K562 (cell line): ENCODE data around the gene DHX57. TPM values are rescaled to one million over a fixed set of nuclear protein-coding genes. Genes with fewer than 3 reads are reported as not detected.

Experiments used
- CHCHD3 ChIP-seq: fragments of 250-450 bp; sonication (Bioruptor Pico); IDR thresholded peaks from 2 replicates; pipeline ENCODE4 v2.1.2; 2022; ENCODE audit warnings: mild to moderate bottlenecking
- DPF2 ChIP-seq: fragments of 450-650 bp; IDR thresholded peaks from 2 replicates; pipeline ENCODE4 v1.6.1; 2016
- EWSR1 ChIP-seq: fragments of 450-650 bp; IDR thresholded peaks from 2 replicates; pipeline ENCODE4 v1.6.1; 2018; ENCODE audit warnings: borderline replicate concordance, mild to moderate bottlenecking, low read depth, moderate library complexity; ENCODE audit not compliant: partially characterized antibody
- FOXA1 ChIP-seq: fragments of 450-650 bp; IDR thresholded peaks from 2 replicates; pipeline ENCODE4 v1.6.1; 2016; ENCODE audit warnings: mild to moderate bottlenecking, borderline replicate concordance
- LARP7 ChIP-seq: fragments of 450-650 bp; IDR thresholded peaks from 2 replicates; pipeline ENCODE4 v1.6.1; 2016
- NR2F6 ChIP-seq: fragments of 450-650 bp; formaldehyde crosslinking; IDR thresholded peaks from 2 replicates; pipeline ENCODE4 v1.4.0; 2020; ENCODE audit warnings: mild to moderate bottlenecking
- SMARCA5 ChIP-seq: fragments of 450-650 bp; IDR thresholded peaks from 2 replicates; pipeline ENCODE4 v1.6.1; 2016
- SNIP1 ChIP-seq: fragments of 450-650 bp; IDR thresholded peaks from 2 replicates; pipeline ENCODE4 v1.7.1; 2017; ENCODE audit warnings: low read depth, mild to moderate bottlenecking
- XRCC4 ChIP-seq: IDR thresholded peaks from one replicate; pipeline ENCODE4 v1.6.1; 2011; ENCODE audit not compliant: insufficient read depth, insufficient read length; ENCODE audit errors: extremely low read depth
- ZFX ChIP-seq: sonication (generic); formaldehyde crosslinking; IDR thresholded peaks from 2 replicates; pipeline ENCODE4 v1.8.0; 2022; ENCODE audit warnings: mild to moderate bottlenecking, missing genetic modification reagents, moderate library complexity
- ZNF184 ChIP-seq: sonication (generic); formaldehyde crosslinking; IDR thresholded peaks from 2 replicates; pipeline ENCODE4 v1.5.0; 2020; ENCODE audit warnings: missing genetic modification reagents
- ZNF586 ChIP-seq: fragments of 450-650 bp; formaldehyde crosslinking; conservative IDR thresholded peaks from 2 replicates; pipeline ENCODE4 v1.4.0; 2020; ENCODE audit warnings: mild to moderate bottlenecking, moderate library complexity
- ZNF668 ChIP-seq: fragments of 250-450 bp; sonication (Bioruptor Pico); IDR thresholded peaks from 2 replicates; pipeline ENCODE4 v1.8.0; 2022; ENCODE audit warnings: mild to moderate bottlenecking, inconsistent platforms
- polyA plus RNA-seq, 8 experiments: library from polyadenylated mRNA; depleted of rRNA in 4 of 8; stranded (reverse) in 5 of 8; unstranded in 3 of 8; fragments of >200 nt; fragmentation: Nextera tagmentation in 2 of 8; fragmentation: Illumina TruSeq in 1 of 8; extraction: Ambion mirVana in 2 of 8; extraction: Trizol in 1 of 8; gene quantifications; 2 replicates each; pipeline versions ENCODE4 v1.2.1 to v1.2.3, GENCODE V29; 2011 to 2014; ENCODE audit warnings: inconsistent platforms in 1 of 8, missing spikeins in 1 of 8
- total RNA-seq, 7 experiments: library from RNA; depleted of rRNA in 6 of 7; stranded (reverse); fragments of >200 nt in 6 of 7; fragmentation: Illumina TruSeq in 2 of 7; extraction: Trizol in 2 of 7; gene quantifications; 2 replicates each; pipeline versions ENCODE4 v1.2.1 to v1.2.3, GENCODE V29; 2011 to 2021; ENCODE audit warnings: low replicate concordance in 1 of 7
- TF ChIP-seq, protein P1 (sequence below), 2 experiments: fragments of 450-650 bp; formaldehyde crosslinking in 1 of 2; IDR thresholded peaks; 2 replicates each; pipeline versions ENCODE4 v1.4.0 to v1.6.1; 2014 to 2020; ENCODE audit warnings: mild to moderate bottlenecking in 2 of 2, borderline replicate concordance in 1 of 2, low read depth in 1 of 2
- TF ChIP-seq, protein P2 (sequence below): fragments of 250-450 bp; sonication (Bioruptor Pico); IDR thresholded peaks from 2 replicates; pipeline ENCODE4 v1.5.1; 2021; ENCODE audit warnings: mild to moderate bottlenecking
- TF ChIP-seq, protein P3 (sequence below), 3 experiments: IDR thresholded peaks in 2 of 3; conservative IDR thresholded peaks in 1 of 3; 2 replicates each; pipeline ENCODE4 v1.5.1; 2011 to 2012; ENCODE audit warnings: low read length in 3 of 3, mild to moderate bottlenecking in 3 of 3, control low read depth in 2 of 3, improper control_type of control experiment in 1 of 3, inconsistent platforms in 1 of 3, low read depth in 1 of 3, mixed read lengths in 1 of 3, moderate library complexity in 1 of 3; ENCODE audit not compliant: insufficient read depth in 2 of 3

Gene DHX57
- total and polyA plus RNA-seq, 9 of the 15 experiments (the other 6 are each of a cell fraction or from before 2014, with no cell fraction given) = 7.4 to 23.6 (median 17.9) TPM

DNA sequence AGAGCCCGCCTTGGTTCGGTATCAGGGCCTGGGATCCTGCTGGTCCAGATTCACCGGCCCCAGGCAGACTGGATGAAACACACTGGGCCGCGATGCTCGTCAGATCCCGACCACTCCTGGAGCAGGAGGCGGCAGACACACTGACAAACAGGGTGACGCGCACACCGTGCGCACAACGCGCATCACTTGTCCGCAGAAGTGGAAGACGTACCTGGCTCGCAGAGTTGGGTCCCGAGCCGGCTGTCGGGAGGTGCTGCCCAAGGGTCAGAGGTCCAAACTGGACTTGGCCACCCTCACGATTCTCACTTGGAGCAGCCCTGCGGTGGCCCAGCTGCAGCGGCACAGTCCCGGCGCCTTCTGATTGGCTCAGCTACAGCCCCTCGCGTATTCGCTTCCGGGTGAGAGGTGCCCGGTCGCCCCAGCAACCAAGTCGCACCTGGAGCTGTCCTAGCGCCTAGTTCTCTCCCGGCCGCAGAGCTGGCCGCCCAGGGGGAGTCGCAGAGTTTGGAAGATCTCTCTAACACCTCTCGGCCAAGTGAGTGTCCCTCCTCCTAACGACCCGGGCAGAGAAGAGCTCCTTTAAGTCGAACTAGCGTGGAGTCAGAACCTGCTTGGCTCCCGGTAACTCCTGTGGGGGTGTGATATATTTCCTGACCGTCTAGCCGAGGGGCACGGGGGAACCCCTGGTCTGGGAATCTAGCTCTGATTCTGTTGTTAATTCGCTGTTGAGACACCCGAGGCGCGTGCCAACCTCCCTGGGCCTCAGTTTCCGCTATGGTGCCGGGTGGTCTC, at the start of gene DHX57, which contains the start of gene MORN2 (continued):
- TF ChIP-seq, protein P1, sequence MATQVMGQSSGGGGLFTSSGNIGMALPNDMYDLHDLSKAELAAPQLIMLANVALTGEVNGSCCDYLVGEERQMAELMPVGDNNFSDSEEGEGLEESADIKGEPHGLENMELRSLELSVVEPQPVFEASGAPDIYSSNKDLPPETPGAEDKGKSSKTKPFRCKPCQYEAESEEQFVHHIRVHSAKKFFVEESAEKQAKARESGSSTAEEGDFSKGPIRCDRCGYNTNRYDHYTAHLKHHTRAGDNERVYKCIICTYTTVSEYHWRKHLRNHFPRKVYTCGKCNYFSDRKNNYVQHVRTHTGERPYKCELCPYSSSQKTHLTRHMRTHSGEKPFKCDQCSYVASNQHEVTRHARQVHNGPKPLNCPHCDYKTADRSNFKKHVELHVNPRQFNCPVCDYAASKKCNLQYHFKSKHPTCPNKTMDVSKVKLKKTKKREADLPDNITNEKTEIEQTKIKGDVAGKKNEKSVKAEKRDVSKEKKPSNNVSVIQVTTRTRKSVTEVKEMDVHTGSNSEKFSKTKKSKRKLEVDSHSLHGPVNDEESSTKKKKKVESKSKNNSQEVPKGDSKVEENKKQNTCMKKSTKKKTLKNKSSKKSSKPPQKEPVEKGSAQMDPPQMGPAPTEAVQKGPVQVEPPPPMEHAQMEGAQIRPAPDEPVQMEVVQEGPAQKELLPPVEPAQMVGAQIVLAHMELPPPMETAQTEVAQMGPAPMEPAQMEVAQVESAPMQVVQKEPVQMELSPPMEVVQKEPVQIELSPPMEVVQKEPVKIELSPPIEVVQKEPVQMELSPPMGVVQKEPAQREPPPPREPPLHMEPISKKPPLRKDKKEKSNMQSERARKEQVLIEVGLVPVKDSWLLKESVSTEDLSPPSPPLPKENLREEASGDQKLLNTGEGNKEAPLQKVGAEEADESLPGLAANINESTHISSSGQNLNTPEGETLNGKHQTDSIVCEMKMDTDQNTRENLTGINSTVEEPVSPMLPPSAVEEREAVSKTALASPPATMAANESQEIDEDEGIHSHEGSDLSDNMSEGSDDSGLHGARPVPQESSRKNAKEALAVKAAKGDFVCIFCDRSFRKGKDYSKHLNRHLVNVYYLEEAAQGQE (IDR thresholded peaks at IDR 0.05; ENCODE audit: borderline replicate concordance) = peak; percentile 59
- TF ChIP-seq, protein P1 (CRISPR knock-in tag; IDR thresholded peaks at IDR 0.05; ENCODE audit: low read depth) = 0 out of 2 replicates have a peak, but pooled peaks have one; percentile 70
- TF ChIP-seq EWSR1 (no peak), XRCC4 (no peak), DPF2 (no peak), ZNF184 (CRISPR knock-in tag) (no peak), ZNF668 (CRISPR knock-in tag) (no peak), FOXA1 (no peak), ZNF586 (CRISPR knock-in tag) (no peak), SNIP1 (no peak), CHCHD3 (CRISPR knock-in tag) (no peak), SMARCA5 (no peak), ZFX (CRISPR knock-in tag) (peak; percentile 53; the same call in 1 of the 2 replicates), NR2F6 (CRISPR knock-in tag) (no peak), LARP7 (no peak)
- TF ChIP-seq, protein P2, sequence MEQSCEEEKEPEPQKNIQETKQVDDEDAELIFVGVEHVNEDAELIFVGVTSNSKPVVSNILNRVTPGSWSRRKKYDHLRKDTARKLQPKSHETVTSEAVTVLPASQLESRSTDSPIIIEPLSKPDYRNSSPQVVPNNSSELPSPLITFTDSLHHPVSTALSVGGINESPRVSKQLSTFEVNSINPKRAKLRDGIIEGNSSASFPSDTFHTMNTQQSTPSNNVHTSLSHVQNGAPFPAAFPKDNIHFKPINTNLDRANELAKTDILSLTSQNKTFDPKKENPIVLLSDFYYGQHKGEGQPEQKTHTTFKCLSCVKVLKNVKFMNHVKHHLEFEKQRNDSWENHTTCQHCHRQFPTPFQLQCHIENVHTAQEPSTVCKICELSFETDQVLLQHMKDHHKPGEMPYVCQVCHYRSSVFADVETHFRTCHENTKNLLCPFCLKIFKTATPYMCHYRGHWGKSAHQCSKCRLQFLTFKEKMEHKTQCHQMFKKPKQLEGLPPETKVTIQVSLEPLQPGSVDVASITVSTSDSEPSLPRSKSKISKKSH (CRISPR knock-in tag) = no peak
- TF ChIP-seq, protein P3, sequence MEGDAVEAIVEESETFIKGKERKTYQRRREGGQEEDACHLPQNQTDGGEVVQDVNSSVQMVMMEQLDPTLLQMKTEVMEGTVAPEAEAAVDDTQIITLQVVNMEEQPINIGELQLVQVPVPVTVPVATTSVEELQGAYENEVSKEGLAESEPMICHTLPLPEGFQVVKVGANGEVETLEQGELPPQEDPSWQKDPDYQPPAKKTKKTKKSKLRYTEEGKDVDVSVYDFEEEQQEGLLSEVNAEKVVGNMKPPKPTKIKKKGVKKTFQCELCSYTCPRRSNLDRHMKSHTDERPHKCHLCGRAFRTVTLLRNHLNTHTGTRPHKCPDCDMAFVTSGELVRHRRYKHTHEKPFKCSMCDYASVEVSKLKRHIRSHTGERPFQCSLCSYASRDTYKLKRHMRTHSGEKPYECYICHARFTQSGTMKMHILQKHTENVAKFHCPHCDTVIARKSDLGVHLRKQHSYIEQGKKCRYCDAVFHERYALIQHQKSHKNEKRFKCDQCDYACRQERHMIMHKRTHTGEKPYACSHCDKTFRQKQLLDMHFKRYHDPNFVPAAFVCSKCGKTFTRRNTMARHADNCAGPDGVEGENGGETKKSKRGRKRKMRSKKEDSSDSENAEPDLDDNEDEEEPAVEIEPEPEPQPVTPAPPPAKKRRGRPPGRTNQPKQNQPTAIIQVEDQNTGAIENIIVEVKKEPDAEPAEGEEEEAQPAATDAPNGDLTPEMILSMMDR (IDR thresholded peaks at IDR 0.05 in 2 of 3, conservative IDR thresholded peaks at IDR 0.05 in 1 of 3; ENCODE audit: insufficient read depth in 2 of 3, low read depth in 1 of 3, low read length in 3 of 3) = no peak
